H1 (cell line): Measurements from ENCODE around the gene TMEM108. TPM values are rescaled to one million over a fixed set of nuclear protein-coding genes. Genes with fewer than 3 reads are reported as not detected.

Experiments
- CTCF ChIA-PET: fragments of 300-600 bp; sonication (Branson Sonifier 250); formaldehyde crosslinking; loops from one replicate; lab custom pipeline; 2021; ENCODE audit not compliant: partially characterized antibody; lab: Charles Lee
- POLR2A ChIA-PET: fragments of 300-600 bp; sonication (Branson Sonifier 250); formaldehyde crosslinking; loops from one replicate; lab custom pipeline; 2021; ENCODE audit warnings: inconsistent platforms; ENCODE audit not compliant: partially characterized antibody; lab: Charles Lee
- DNase-seq, 2 experiments: peaks; one replicate each; pipeline versions ENCODE4 v3.0.0 to v3.0.0-alpha.2; 2010 to 2022; ENCODE audit warnings: low spot score in 2 of 2, low read depth in 1 of 2, mixed read lengths in 1 of 2
- FAIRE-seq: peaks from 2 replicates; lab custom pipeline; 2011; peaks lifted over from hg19 to GRCh38; lab: Jason Lieb, UNC
- H2AFZ ChIP-seq: 2 replicates; pipeline ENCODE4 v1.8.1; 2012; ENCODE audit warnings: low read length, inconsistent platforms
- H2AK5ac ChIP-seq: 2 replicates; pipeline ENCODE4 v1.6.1; 2013; ENCODE audit warnings: low read depth, low read length
- H2BK120ac ChIP-seq: replicated peaks from 2 replicates; pipeline ENCODE3; 2013; ENCODE audit warnings: low read depth, low read length, inconsistent platforms
- H2BK12ac ChIP-seq: 2 replicates; pipeline ENCODE4 v1.6.1; 2013; ENCODE audit warnings: low read depth, low read length
- H2BK15ac ChIP-seq: 2 replicates; pipeline ENCODE4 v1.6.1; 2013; ENCODE audit warnings: low read length
- H2BK20ac ChIP-seq: 2 replicates; pipeline ENCODE4 v1.6.1; 2013; ENCODE audit warnings: low read length
- H2BK5ac ChIP-seq: 2 replicates; pipeline ENCODE4 v1.6.1; 2013; ENCODE audit warnings: low read depth, low read length
- H3K14ac ChIP-seq: 2 replicates; pipeline ENCODE4 v1.6.1; 2013; ENCODE audit warnings: inconsistent platforms; ENCODE audit not compliant: insufficient read length
- H3K18ac ChIP-seq: 2 replicates; pipeline ENCODE4 v1.6.1; 2013; ENCODE audit warnings: low read length; ENCODE audit errors: extremely low read depth
- H3K23ac ChIP-seq: 2 replicates; pipeline ENCODE4 v1.6.1; 2013; ENCODE audit warnings: inconsistent platforms; ENCODE audit not compliant: insufficient read length
- H3K23me2 ChIP-seq: 2 replicates; pipeline ENCODE4 v1.6.1; 2013; ENCODE audit warnings: low read depth, low read length
- H3K27ac ChIP-seq: 2 replicates; pipeline ENCODE4 v1.6.1; 2011; ENCODE audit warnings: low read depth, low read length, inconsistent platforms
- H3K27me3 ChIP-seq, 4 experiments: replicated peaks in 1 of 4; 1 replicate in 1 of 4; 2 replicates in 3 of 4; pipeline versions ENCODE4 v1.6.1 to v1.8.1; 2011 to 2013; ENCODE audit warnings: low read length in 3 of 4, mild to moderate bottlenecking in 3 of 4, inconsistent platforms in 2 of 4, mixed read lengths in 2 of 4, moderate library complexity in 1 of 4; ENCODE audit not compliant: control insufficient read depth in 3 of 4, insufficient read depth in 3 of 4; ENCODE audit errors: extremely low read depth in 1 of 4
- H3K36me3 ChIP-seq, 4 experiments: 2 replicates each; pipeline versions ENCODE4 v1.6.1 to v1.8.1; 2011 to 2013; ENCODE audit warnings: mild to moderate bottlenecking in 4 of 4, low read length in 3 of 4, moderate library complexity in 2 of 4, control low read depth in 1 of 4, inconsistent platforms in 1 of 4; ENCODE audit not compliant: insufficient read depth in 4 of 4, control insufficient read depth in 2 of 4
- H3K4ac ChIP-seq: replicated peaks from 2 replicates; pipeline ENCODE3; 2013; ENCODE audit warnings: low read length, low read depth, mixed read lengths, inconsistent platforms; ENCODE audit not compliant: insufficient read length
- H3K4me1 ChIP-seq, 4 experiments: replicated peaks in 1 of 4; 1 replicate in 1 of 4; 2 replicates in 3 of 4; pipeline versions ENCODE4 v1.6.1 to v1.8.1; 2011 to 2013; ENCODE audit warnings: low read length in 3 of 4, inconsistent platforms in 2 of 4, mixed read lengths in 1 of 4; ENCODE audit not compliant: insufficient read depth in 4 of 4, control insufficient read depth in 3 of 4
- H3K4me2 ChIP-seq, 2 experiments: 2 replicates each; pipeline versions ENCODE4 v1.6.1 to v1.8.1; 2011 to 2013; ENCODE audit warnings: low read depth in 2 of 2, low read length in 2 of 2, control low read depth in 1 of 2, inconsistent platforms in 1 of 2, mild to moderate bottlenecking in 1 of 2; ENCODE audit not compliant: insufficient read depth in 1 of 2
- H3K4me3 ChIP-seq, 4 experiments: fragments of 200-600, 300-600 bp in 1 of 4; sonication (generic), shearing (Covaris generic), sonication (Bioruptor Twin) in 1 of 4; 2 replicates each; pipeline versions ENCODE4 v1.5.1 to v1.8.1; 2011 to 2016; ENCODE audit warnings: low read length in 4 of 4, low read depth in 3 of 4, control low read depth in 2 of 4, inconsistent platforms in 2 of 4, mild to moderate bottlenecking in 2 of 4, mixed read lengths in 1 of 4, moderate library complexity in 1 of 4; ENCODE audit not compliant: insufficient read depth in 2 of 4; ENCODE audit errors: extremely low read depth in 1 of 4
- H3K56ac ChIP-seq: replicated peaks from 2 replicates; pipeline ENCODE3; 2013; ENCODE audit warnings: low read depth, mild to moderate bottlenecking, mixed read lengths, low read length, inconsistent platforms; ENCODE audit not compliant: insufficient read length
- H3K79me1 ChIP-seq: 2 replicates; pipeline ENCODE4 v1.6.1; 2013; ENCODE audit warnings: low read depth, low read length, control low read depth
- H3K79me2 ChIP-seq, 2 experiments: 2 replicates each; pipeline versions ENCODE4 v1.6.1 to v1.8.1; 2012 to 2013; ENCODE audit warnings: low read length in 2 of 2, mild to moderate bottlenecking in 2 of 2, inconsistent platforms in 1 of 2; ENCODE audit not compliant: insufficient read depth in 2 of 2, control insufficient read depth in 1 of 2
- H3K9ac ChIP-seq, 4 experiments: replicated peaks in 1 of 4; 1 replicate in 1 of 4; 2 replicates in 3 of 4; pipeline versions ENCODE4 v1.6.1 to v1.8.1; 2011 to 2013; ENCODE audit warnings: low read depth in 3 of 4, low read length in 3 of 4, control low read depth in 2 of 4, mild to moderate bottlenecking in 2 of 4, moderate library complexity in 2 of 4, inconsistent platforms in 1 of 4; ENCODE audit errors: extremely low read depth in 1 of 4
- H3K9me3 ChIP-seq, 2 experiments: 2 replicates each; pipeline versions ENCODE4 v1.6.1 to v1.8.1; 2012 to 2013; ENCODE audit warnings: mild to moderate bottlenecking in 2 of 2, moderate library complexity in 2 of 2, control low read depth in 1 of 2, inconsistent platforms in 1 of 2, low read depth in 1 of 2, low read length in 1 of 2, mixed read lengths in 1 of 2; ENCODE audit not compliant: insufficient read depth in 2 of 2
- H4K20me1 ChIP-seq, 2 experiments: replicated peaks in 1 of 2; 2 replicates each; pipeline versions ENCODE3 to v1.8.1; 2011 to 2013; ENCODE audit warnings: inconsistent platforms in 2 of 2, low read length in 2 of 2, mild to moderate bottlenecking in 1 of 2; ENCODE audit not compliant: insufficient read depth in 2 of 2, control insufficient read depth in 1 of 2
- H4K5ac ChIP-seq: 2 replicates; pipeline ENCODE4 v1.6.1; 2013; ENCODE audit warnings: low read length, low read depth, mixed read lengths, inconsistent platforms; ENCODE audit not compliant: insufficient read length
- H4K8ac ChIP-seq: 2 replicates; pipeline ENCODE4 v1.8.0; 2013; ENCODE audit warnings: mild to moderate bottlenecking, moderate library complexity, low read length, inconsistent platforms; ENCODE audit not compliant: insufficient read depth; ENCODE audit errors: extremely low read depth
- H4K91ac ChIP-seq: replicated peaks from 2 replicates; pipeline ENCODE3; 2013; ENCODE audit warnings: low read length, mixed read lengths, inconsistent platforms; ENCODE audit not compliant: insufficient read length
- NRF1 ChIP-seq: IDR thresholded peaks from 2 replicates; pipeline ENCODE4 v1.6.1; 2011; ENCODE audit warnings: mild to moderate bottlenecking, low read depth, low read length, improper control_type of control experiment
- SP2 ChIP-seq: IDR thresholded peaks from 2 replicates; pipeline ENCODE4 v1.6.1; 2012; ENCODE audit warnings: mild to moderate bottlenecking, low read length, inconsistent platforms
- TAF7 ChIP-seq: optimal IDR thresholded peaks from 2 replicates; pipeline ENCODE3; 2011; ENCODE audit warnings: low read depth, mild to moderate bottlenecking, inconsistent platforms, low read length, moderate library complexity, borderline replicate concordance
- WGBS, 2 experiments: shearing (Covaris generic) in 1 of 2; methylation state at CpG; one replicate each; pipeline versions ENCODE4 v1.1.6 to v1.1.7; 2013 to 2015; ENCODE audit warnings: low lambda C conversion rate in 2 of 2, mixed read lengths in 2 of 2, inconsistent platforms in 1 of 2, low coverage in 1 of 2, missing lambda C conversion rate in 1 of 2; ENCODE audit not compliant: insufficient replicate concordance in 2 of 2, insufficient coverage in 1 of 2, insufficient read length in 1 of 2; ENCODE audit errors: extremely low coverage in 1 of 2, missing lambda C conversion rate in 1 of 2; 5-methylcytosine and 5-hydroxymethylcytosine counted together
- polyA plus RNA-seq, 7 experiments: library from polyadenylated mRNA; depleted of rRNA in 3 of 7; stranded (reverse) in 5 of 7; unstranded in 2 of 7; fragments of >200 nt in 5 of 7; fragments of 200-250 nt in 2 of 7; gene quantifications; 1 replicate in 5 of 7; 2 replicates in 1 of 7; 4 replicates in 1 of 7; pipeline versions ENCODE4 v1.2.1 to v1.2.3, GENCODE V29; 2011 to 2013; ENCODE audit warnings: missing spikeins in 2 of 7, mixed read lengths in 2 of 7
- total RNA-seq: library from RNA; stranded (reverse); fragmentation: NEBNext Ultra II Directional; extraction: Animal tissue kit (Norgen Biotek cat#: 25700); gene quantifications from 2 replicates; pipeline ENCODE4 v1.2.1, GENCODE V29; 2021

Gene TMEM108
- total and polyA plus RNA-seq, 2 of the 8 experiments (the other 6 are each of a cell fraction or from before 2014, with no cell fraction given): 14.3 to 16.2 TPM

DNA sequence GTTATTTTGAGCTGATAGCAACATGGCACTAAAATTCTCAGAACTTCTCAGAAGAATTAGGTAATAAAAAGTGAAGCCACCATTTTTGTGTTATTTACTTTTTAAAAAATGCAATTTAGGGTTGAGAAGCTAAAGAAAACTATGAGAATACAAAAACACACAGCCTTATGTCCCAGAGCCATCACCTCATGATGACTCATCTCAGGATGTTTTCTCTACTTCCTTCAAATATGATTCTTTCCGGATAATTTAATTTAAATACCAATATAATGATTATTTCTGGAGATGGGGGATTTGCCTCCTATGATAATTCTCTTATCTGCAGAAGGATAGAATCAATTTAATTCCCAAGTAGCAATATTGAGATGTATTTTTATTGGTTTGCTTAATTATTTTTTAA, 256.1 kb downstream of the TMEM108 start:
- H4K8ac ChIP-seq: no peak overlapping the region
- H4K5ac ChIP-seq: no peak overlapping the region
- no peaks in the 10 kb centered on the region for H3K9me3 ChIP-seq
- no peak overlapping the region for H2AK5ac ChIP-seq
- FAIRE-seq (no peak), DNase-seq (no peak)
- H3K27me3 ChIP-seq: no peaks in the 10 kb centered on the region
- no peak overlapping the region for H4K91ac ChIP-seq
- no peak overlapping the region for H2BK12ac ChIP-seq
- peaks cover 0 to 5% (median 3%) of the 10 kb centered on the region in 4 experiments; a peak in 3 of 7 replicates for H3K4me1 ChIP-seq
- no peak overlapping the region for H2AFZ ChIP-seq
- H3K4me3 ChIP-seq: no peak overlapping the region
- H3K4ac ChIP-seq: no peak overlapping the region
- no peak overlapping the region for H2BK120ac ChIP-seq
- POLR2A ChIA-PET: no interaction called here
- H3K23ac ChIP-seq: no peak overlapping the region
- H2BK20ac ChIP-seq: no peak overlapping the region
- no peak overlapping the region for H3K9ac ChIP-seq
- CTCF ChIA-PET: no interaction called here
- no peak overlapping the region for H3K56ac ChIP-seq
- no peak overlapping the region for H3K27ac ChIP-seq
- H2BK15ac ChIP-seq: no peak overlapping the region
- no peaks in the 10 kb centered on the region for H3K36me3 ChIP-seq
- no peak overlapping the region for H3K18ac ChIP-seq
- no peak overlapping the region for H3K4me2 ChIP-seq
- H3K79me2 ChIP-seq: no peaks in the 10 kb centered on the region
- H2BK5ac ChIP-seq: no peak overlapping the region
- H4K20me1 ChIP-seq: no peaks in the 10 kb centered on the region
- no peak for TF ChIP-seq TAF7
- TF ChIP-seq SP2: no peak
- TF ChIP-seq NRF1: no peak
- H3K23me2 ChIP-seq: no peaks in the 10 kb centered on the region
- no peaks in the 10 kb centered on the region for H3K79me1 ChIP-seq
- 85% methylated on average over 1 of the region's 1 CpG; no CpG with 5 or more reads in 1 of the 2 experiments for WGBS, 2 experiments
- H3K14ac ChIP-seq: no peak overlapping the region
